Right lobe of liver (tissue), 4 donors: ENCODE data around the gene AP5B1.

ENCODE experiments used
- CTCF ChIP-seq, 4 donors: fragments of 200-600 bp in 3 of 4; fragments of 450-650 bp in 1 of 4; IDR thresholded peaks; one replicate each; pipeline versions ENCODE4 v1.5.1 to v1.8.0; 2016 to 2022; ENCODE audit warnings: antibody characterized with exemption in 4 of 4, mild to moderate bottlenecking in 2 of 4
- POLR2A ChIP-seq: fragments of 450-650 bp; IDR thresholded peaks from one replicate; pipeline ENCODE4 v1.6.1; 2017; ENCODE audit warnings: antibody characterized with exemption, mild to moderate bottlenecking
- donor health status: DM: no; HTN: no; CAD: no.
- donor health status: DM: no; HTN: no; CAD: no.
- donor health status: DM: no; HTN: yes; CAD: no.

- TF ChIP-seq CTCF (IDR thresholded peaks at IDR 0.05) (no peak), POLR2A (no peak)
Measured at GRCh38 chr11:65726660-65727059, 54.1 kb downstream of the AP5B1 start.
